ENCODE measurements around the gene FBXO45.

DNA sequence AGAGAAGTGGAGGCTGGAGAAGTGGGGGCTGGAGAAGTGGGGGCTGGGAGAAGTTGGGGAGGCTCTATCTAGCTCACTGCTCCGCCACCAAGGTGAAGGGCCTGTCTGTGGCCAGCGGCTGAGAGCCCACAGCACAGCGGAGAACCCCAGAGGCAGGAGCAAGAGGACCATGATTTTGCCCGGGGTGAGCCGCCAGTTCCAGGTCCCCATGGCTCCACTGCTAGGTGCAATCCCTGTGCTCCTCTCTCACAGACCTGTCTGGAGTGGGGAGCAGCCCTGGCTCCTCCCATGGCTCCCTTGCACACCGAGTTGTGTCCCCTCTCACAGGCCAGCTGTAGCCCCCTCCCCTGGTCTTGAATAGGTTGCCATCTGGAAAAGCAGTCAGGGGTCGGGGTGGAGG is 66.4 kb downstream of the FBXO45 start:
- TF ChIP-seq POLR2A (IDR thresholded peaks at IDR 0.05) = no peak
- TF ChIP-seq, protein P1, sequence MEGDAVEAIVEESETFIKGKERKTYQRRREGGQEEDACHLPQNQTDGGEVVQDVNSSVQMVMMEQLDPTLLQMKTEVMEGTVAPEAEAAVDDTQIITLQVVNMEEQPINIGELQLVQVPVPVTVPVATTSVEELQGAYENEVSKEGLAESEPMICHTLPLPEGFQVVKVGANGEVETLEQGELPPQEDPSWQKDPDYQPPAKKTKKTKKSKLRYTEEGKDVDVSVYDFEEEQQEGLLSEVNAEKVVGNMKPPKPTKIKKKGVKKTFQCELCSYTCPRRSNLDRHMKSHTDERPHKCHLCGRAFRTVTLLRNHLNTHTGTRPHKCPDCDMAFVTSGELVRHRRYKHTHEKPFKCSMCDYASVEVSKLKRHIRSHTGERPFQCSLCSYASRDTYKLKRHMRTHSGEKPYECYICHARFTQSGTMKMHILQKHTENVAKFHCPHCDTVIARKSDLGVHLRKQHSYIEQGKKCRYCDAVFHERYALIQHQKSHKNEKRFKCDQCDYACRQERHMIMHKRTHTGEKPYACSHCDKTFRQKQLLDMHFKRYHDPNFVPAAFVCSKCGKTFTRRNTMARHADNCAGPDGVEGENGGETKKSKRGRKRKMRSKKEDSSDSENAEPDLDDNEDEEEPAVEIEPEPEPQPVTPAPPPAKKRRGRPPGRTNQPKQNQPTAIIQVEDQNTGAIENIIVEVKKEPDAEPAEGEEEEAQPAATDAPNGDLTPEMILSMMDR (IDR thresholded peaks at IDR 0.05) = no peak

Measured in testis (tissue), 2 donors.